Esophagus muscularis mucosa (tissue), 4 donors: ENCODE data around the gene S100A2. TPM values are rescaled to one million over a fixed set of nuclear protein-coding genes. Genes with fewer than 3 reads are reported as not detected.

Source experiments
- DNase-seq: peaks from one replicate; pipeline ENCODE4 v3.0.0-alpha.2; 2017; ENCODE audit errors: extremely low spot score
- H3K27ac ChIP-seq, 4 donors: fragments of 200-600 bp; sonication (generic); replicated peaks in 1 of 4; 1 replicate in 3 of 4; 2 replicates in 1 of 4; pipeline ENCODE4 v1.5.1; 2016 to 2019; ENCODE audit warnings: mild to moderate bottlenecking in 1 of 4
- H3K27me3 ChIP-seq, 4 donors: fragments of 200-600 bp; sonication (generic); one replicate each; pipeline versions ENCODE4 v1.5.1 to v1.6.0; 2016 to 2019
- H3K36me3 ChIP-seq, 4 donors: fragments of 200-600 bp; sonication (generic); one replicate each; pipeline ENCODE4 v1.5.1; 2016 to 2019
- H3K4me1 ChIP-seq, 4 donors: fragments of 200-600 bp; sonication (generic); one replicate each; pipeline ENCODE4 v1.5.1; 2016 to 2019
- H3K4me3 ChIP-seq, 4 donors: fragments of 200-600 bp; sonication (generic); 1 replicate in 2 of 4; 2 replicates in 2 of 4; pipeline ENCODE4 v1.5.1; 2016 to 2019; ENCODE audit warnings: mild to moderate bottlenecking in 4 of 4, moderate library complexity in 1 of 4
- H3K9me3 ChIP-seq, 4 donors: fragments of 200-600 bp; sonication (generic); 1 replicate in 3 of 4; 2 replicates in 1 of 4; pipeline ENCODE4 v1.5.1; 2016 to 2019
- EP300 ChIP-seq: sonication (generic); formaldehyde crosslinking; IDR thresholded peaks from one replicate; pipeline ENCODE4 v1.6.1; 2017; ENCODE audit warnings: antibody characterized with exemption
- POLR2A ChIP-seq: fragments of 450-650 bp; IDR thresholded peaks from one replicate; pipeline ENCODE4 v1.6.1; 2017; ENCODE audit warnings: antibody characterized with exemption, moderate library complexity, mild to moderate bottlenecking, low read depth
- POLR2AphosphoS5 ChIP-seq, 2 donors: sonication (generic); formaldehyde crosslinking; IDR thresholded peaks; one replicate each; pipeline ENCODE4 v1.6.1; 2017; ENCODE audit warnings: antibody characterized with exemption in 2 of 2
- WGBS: methylation state at CpG from one replicate; pipeline ENCODE4 v1.1.5; 2018; 5-methylcytosine and 5-hydroxymethylcytosine counted together
- intact Hi-C: fragments of 100-400 bp; cut with DNase I; formaldehyde crosslinking; loops from one replicate; pipeline ENCODE4 v1.15.1; 2023
- total RNA-seq, 4 donors: library from RNA; depleted of rRNA; stranded (reverse); fragments of >200 nt; gene quantifications; one replicate each; pipeline versions ENCODE4 v1.1.0 to v1.2.1, GENCODE V29; 2016
- TF ChIP-seq, protein P1 (sequence below), 3 experiments: fragments of 200-600 bp in 2 of 3; fragments of 450-650 bp in 1 of 3; sonication (generic) in 2 of 3; IDR thresholded peaks; one replicate each; pipeline ENCODE4 v1.5.1; 2017 to 2019; ENCODE audit warnings: antibody characterized with exemption in 3 of 3, mild to moderate bottlenecking in 2 of 3, moderate library complexity in 1 of 3

Gene S100A2
- total RNA-seq, 4 donors from 2014 or later = 0.34 to 0.71 TPM; not detected in 2

DNA sequence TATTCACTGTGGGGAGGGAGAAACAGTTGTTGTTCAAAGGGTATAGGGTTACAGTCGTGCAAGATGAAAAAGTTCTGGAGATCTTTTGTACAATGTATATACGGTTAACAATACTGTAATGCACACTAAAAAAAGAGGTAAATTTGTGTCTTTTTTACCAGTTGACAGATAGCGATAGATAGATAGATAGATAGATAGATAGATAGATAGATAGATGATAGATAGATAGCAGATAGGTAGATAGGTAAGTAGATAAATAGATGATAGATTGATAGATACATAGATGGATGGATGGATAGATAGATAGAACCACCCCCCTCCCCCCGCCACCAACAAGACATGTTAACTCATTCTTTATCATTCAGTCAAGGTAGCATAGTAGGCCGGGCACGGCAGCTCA is 37.1 kb upstream of the S100A2 start:
- no peak overlapping the region for H3K27ac ChIP-seq
- no peak overlapping the region for H3K4me3 ChIP-seq
- no peaks in the 10 kb centered on the region for H3K27me3 ChIP-seq
- WGBS = 90% methylated on average over 6 of the region's 6 CpGs
- H3K9me3 ChIP-seq = no peaks in the 10 kb centered on the region
- TF ChIP-seq, protein P1, sequence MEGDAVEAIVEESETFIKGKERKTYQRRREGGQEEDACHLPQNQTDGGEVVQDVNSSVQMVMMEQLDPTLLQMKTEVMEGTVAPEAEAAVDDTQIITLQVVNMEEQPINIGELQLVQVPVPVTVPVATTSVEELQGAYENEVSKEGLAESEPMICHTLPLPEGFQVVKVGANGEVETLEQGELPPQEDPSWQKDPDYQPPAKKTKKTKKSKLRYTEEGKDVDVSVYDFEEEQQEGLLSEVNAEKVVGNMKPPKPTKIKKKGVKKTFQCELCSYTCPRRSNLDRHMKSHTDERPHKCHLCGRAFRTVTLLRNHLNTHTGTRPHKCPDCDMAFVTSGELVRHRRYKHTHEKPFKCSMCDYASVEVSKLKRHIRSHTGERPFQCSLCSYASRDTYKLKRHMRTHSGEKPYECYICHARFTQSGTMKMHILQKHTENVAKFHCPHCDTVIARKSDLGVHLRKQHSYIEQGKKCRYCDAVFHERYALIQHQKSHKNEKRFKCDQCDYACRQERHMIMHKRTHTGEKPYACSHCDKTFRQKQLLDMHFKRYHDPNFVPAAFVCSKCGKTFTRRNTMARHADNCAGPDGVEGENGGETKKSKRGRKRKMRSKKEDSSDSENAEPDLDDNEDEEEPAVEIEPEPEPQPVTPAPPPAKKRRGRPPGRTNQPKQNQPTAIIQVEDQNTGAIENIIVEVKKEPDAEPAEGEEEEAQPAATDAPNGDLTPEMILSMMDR (IDR thresholded peaks at IDR 0.05) = no peak
- H3K4me1 ChIP-seq = peaks cover 5 to 15% (median 11%) of the 10 kb centered on the region in 4 donors
- intact Hi-C loops = no loop called here
- peaks cover 6 to 33% (median 26%) of the 10 kb centered on the region in 4 donors for H3K36me3 ChIP-seq
- no peak for DNase-seq

DNA sequence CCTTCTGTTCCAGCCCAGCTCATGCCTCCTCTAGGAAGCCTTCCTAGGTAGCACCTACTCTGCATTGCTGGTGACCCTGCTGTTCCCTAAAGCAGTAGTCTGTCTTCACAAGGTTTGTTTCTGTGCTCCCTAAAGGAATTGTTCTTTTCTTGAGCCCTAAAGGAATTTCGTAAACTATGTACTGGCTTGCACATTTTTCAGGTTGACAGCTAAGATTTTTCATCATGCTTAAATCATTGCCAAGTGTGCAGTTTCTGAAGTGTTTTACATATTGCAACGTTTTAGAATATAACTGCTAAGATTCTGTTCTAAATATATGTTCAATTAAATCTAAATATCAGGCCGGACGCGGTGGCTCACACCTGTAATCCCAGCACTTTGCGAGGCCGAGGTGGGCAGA is 34.2 kb upstream of the S100A2 start:
- 84% methylated on average over 7 of the region's 7 CpGs for WGBS
- TF ChIP-seq POLR2A = no peak
- TF ChIP-seq, protein P1 (IDR thresholded peaks at IDR 0.05) = no peak
- no peak for TF ChIP-seq POLR2AphosphoS5 (IDR thresholded peaks at IDR 0.05)
- no peak for TF ChIP-seq EP300
- DNase-seq = no peak

DNA sequence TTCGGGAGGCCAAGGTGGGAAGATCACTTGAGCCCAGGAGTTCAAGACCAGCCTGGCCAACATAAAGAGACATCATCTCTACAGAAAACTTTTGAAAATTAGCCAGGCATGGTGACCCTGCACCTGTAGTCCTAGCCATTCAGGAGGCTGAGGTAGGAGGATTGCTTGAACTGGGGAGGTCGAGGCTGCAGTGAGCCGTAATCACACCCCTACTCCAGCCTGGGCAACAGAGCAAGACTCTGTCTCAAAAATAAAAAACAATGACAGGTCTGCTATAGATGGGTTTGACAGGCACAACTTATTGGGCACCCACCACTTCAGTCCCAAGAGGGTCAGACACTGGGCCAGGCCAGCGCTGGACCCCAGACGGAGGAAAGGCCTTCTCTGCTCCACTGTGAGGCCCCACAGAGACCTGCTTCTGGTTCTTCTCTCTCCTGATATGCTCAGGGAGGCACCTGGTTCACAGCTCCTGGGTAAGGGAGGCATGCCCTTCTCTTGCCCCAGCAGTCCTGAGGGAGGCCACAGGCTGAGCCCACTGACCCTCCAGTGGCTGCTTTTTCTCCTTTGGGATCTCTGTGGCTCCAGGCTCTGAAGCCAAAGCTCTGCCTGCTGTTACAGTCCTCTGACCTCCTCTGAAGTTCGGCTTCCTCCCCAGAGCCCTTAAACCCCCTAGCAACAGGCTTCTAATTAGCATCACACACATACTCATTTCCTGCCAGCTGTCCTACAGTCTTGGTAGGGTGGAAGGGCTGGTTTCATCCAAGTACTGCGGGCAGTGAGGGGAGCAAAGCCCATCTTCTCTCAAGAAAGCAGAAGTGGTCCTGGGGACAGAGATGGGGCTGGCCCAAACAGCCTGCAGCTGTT is 32.9 kb upstream of the S100A2 start:
- no peak for DNase-seq
- WGBS = 70% methylated on average over 7 of the region's 7 CpGs
- no peaks in the 10 kb centered on the region for H3K27me3 ChIP-seq

More for the DNA sequence above, 34.2 kb upstream of the S100A2 start:
- H3K27me3 ChIP-seq = no peaks in the 10 kb centered on the region
- no peak overlapping the region for H3K27ac ChIP-seq
- no peak overlapping the region for H3K4me3 ChIP-seq
- H3K36me3 ChIP-seq = peaks cover 0 to 4% (median 2%) of the 10 kb centered on the region in 4 donors
- no peaks in the 10 kb centered on the region for H3K9me3 ChIP-seq
- peaks cover 0 to 7% (median 3%) of the 10 kb centered on the region in 4 donors for H3K4me1 ChIP-seq
- intact Hi-C loops = no loop called here

DNA sequence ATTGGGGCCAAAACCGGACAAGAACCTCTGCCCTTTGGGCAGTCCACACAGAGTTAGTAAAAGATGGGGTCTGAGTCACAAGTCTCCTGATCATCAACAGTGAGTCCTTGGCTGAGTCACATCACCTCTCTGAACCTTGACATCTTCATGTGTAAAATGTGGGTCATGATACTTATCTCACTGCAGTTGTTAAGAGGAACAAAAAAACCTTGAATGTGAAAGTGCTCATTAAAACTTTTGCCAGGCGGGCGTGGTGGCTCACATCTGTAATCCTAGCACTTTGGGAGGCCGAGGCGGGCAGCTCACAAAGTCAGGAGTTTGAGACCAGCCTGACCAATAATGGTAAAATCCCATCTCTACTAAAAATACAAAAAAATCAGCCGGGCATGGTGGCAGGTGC is 31.6 kb upstream of the S100A2 start:
- 94% methylated on average over 6 of the region's 6 CpGs for WGBS
- intact Hi-C loops = no loop called here

More for the DNA sequence above, 32.9 kb upstream of the S100A2 start:
- Histone ChIP-seq H3K27ac (no peak overlapping the region), H3K36me3 (peaks cover 0 to 3% (median 0%) of the 10 kb centered on the region in 4 donors), H3K4me1 (peaks cover 0 to 7% (median 3%) of the 10 kb centered on the region in 4 donors), H3K4me3 (no peak overlapping the region), H3K9me3 (no peaks in the 10 kb centered on the region)
- peak in 1 of 2 donors; percentile 11 for TF ChIP-seq POLR2AphosphoS5 (IDR thresholded peaks at IDR 0.05)
- TF ChIP-seq, protein P1 (IDR thresholded peaks at IDR 0.05) = no peak
- intact Hi-C loops = no loop called here

DNA sequence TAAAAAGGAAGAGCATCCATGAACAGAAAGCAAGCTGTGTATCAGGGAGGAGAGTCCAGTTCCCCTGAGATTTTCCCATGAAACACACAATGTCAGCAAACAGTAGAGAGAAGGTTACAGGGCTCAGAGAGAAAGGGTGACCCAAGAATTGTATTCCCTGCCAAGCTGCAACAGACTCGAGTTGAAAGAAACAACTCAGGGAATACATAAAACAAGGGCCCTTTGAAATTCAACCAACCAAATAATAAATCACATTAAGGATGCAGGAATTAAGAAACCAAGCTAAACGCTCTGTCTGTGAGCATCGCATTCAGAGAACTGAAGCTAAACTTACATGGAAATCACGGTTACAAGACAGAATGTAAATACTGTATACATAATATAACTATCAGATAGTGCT is 27.1 kb upstream of the S100A2 start:
- Histone ChIP-seq H3K9me3 (no peaks in the 10 kb centered on the region), H3K4me3 (no peak overlapping the region), H3K36me3 (no peaks in the 10 kb centered on the region), H3K4me1 (no peaks in the 10 kb centered on the region), H3K27me3 (no peaks in the 10 kb centered on the region), H3K27ac (no peak overlapping the region)
- 67% methylated on average over 4 of the region's 4 CpGs for WGBS
- TF ChIP-seq POLR2A = no peak
- TF ChIP-seq EP300 = no peak
- TF ChIP-seq POLR2AphosphoS5 (IDR thresholded peaks at IDR 0.05) = no peak
- DNase-seq = no peak
- intact Hi-C loops = no loop called here

More for the DNA sequence above, 31.6 kb upstream of the S100A2 start:
- no peak for DNase-seq
- no peak for TF ChIP-seq POLR2AphosphoS5 (IDR thresholded peaks at IDR 0.05)
- H3K27ac ChIP-seq = no peak overlapping the region
- H3K4me1 ChIP-seq = peaks cover 0 to 7% (median 3%) of the 10 kb centered on the region in 4 donors
- no peaks in the 10 kb centered on the region for H3K27me3 ChIP-seq
- H3K36me3 ChIP-seq = peaks cover 0 to 3% (median 0%) of the 10 kb centered on the region in 4 donors
- no peak overlapping the region for H3K4me3 ChIP-seq
- H3K9me3 ChIP-seq = no peaks in the 10 kb centered on the region
